DND-41 (cell line): ENCODE data around the gene ABCG4.

Experiments used
- ATAC-seq: fragments of 200-7000 bp; cut with Tn5 transposase; 3 replicates; pipeline ENCODE4 v1.9.1; 2021; ENCODE audit warnings: low read depth; ENCODE audit not compliant: insufficient read depth
- DNase-seq: peaks from one replicate; pipeline ENCODE4 v3.0.0-alpha.2; 2020
- H2AFZ ChIP-seq: 2 replicates; pipeline ENCODE4 v1.6.0; 2012; ENCODE audit warnings: low read depth, low read length
- H3K27ac ChIP-seq: 2 replicates; pipeline ENCODE4 v1.5.1; 2012; ENCODE audit warnings: low read length, inconsistent platforms
- H3K27me3 ChIP-seq: fragments of 200-600 bp; sonication (generic); 2 replicates; pipeline ENCODE4 v1.6.0; 2012; ENCODE audit warnings: low read length, mild to moderate bottlenecking, inconsistent platforms; ENCODE audit not compliant: insufficient read depth, poor library complexity
- H3K36me3 ChIP-seq: 2 replicates; pipeline ENCODE4 v1.5.1; 2012; ENCODE audit warnings: low read length, inconsistent platforms; ENCODE audit not compliant: insufficient read depth
- H3K4me1 ChIP-seq: 2 replicates; pipeline ENCODE4 v1.5.1; 2012; ENCODE audit warnings: mild to moderate bottlenecking, low read length; ENCODE audit not compliant: insufficient read depth
- H3K4me2 ChIP-seq: 2 replicates; pipeline ENCODE4 v1.6.0; 2012; ENCODE audit warnings: mild to moderate bottlenecking, moderate library complexity, low read length, inconsistent platforms; ENCODE audit not compliant: insufficient read depth
- H3K4me3 ChIP-seq, 2 experiments: fragments of 200-600 bp in 1 of 2; shearing (Covaris generic) in 1 of 2; 2 replicates each; pipeline ENCODE4 v1.5.1; 2012 to 2016; ENCODE audit warnings: inconsistent platforms in 2 of 2, low read length in 2 of 2, mild to moderate bottlenecking in 2 of 2, low read depth in 1 of 2, moderate library complexity in 1 of 2
- H3K79me2 ChIP-seq: 2 replicates; pipeline ENCODE4 v1.6.0; 2012; ENCODE audit warnings: low read length, inconsistent platforms; ENCODE audit not compliant: insufficient read depth
- H3K9ac ChIP-seq: 2 replicates; pipeline ENCODE4 v1.6.0; 2012; ENCODE audit warnings: low read depth, mild to moderate bottlenecking, inconsistent platforms, low read length, moderate library complexity
- H3K9me3 ChIP-seq: 2 replicates; pipeline ENCODE4 v1.5.1; 2012; ENCODE audit warnings: low read length, moderate library complexity, mild to moderate bottlenecking, inconsistent platforms; ENCODE audit not compliant: insufficient read depth, severe bottlenecking
- H4K20me1 ChIP-seq: 2 replicates; pipeline ENCODE4 v1.6.0; 2012; ENCODE audit warnings: low read length; ENCODE audit not compliant: insufficient read depth
- CTCF ChIP-seq: IDR thresholded peaks from 2 replicates; pipeline ENCODE4 v1.5.1; 2012; ENCODE audit warnings: borderline replicate concordance, low read length, moderate library complexity, mild to moderate bottlenecking; ENCODE audit not compliant: poor library complexity, severe bottlenecking; ENCODE audit errors: extremely low read depth
- EZH2 ChIP-seq: IDR thresholded peaks from 3 replicates; pipeline ENCODE4 v1.6.1; 2012; ENCODE audit warnings: borderline replicate concordance, low read depth, mild to moderate bottlenecking, moderate library complexity, low read length, inconsistent platforms; ENCODE audit not compliant: severe bottlenecking

Gene ABCG4

GRCh38 chr11:119178166-119178680 is 29.4 kb downstream of the ABCG4 start:
- no peak for TF ChIP-seq EZH2
- TF ChIP-seq CTCF, result no peak
- peaks cover 4% of the 10 kb centered on the region for H3K36me3 ChIP-seq
- H4K20me1 ChIP-seq, result no peaks in the 10 kb centered on the region
- peaks cover 5% of the 10 kb centered on the region; the same call in 1 of the 2 replicates for H3K4me1 ChIP-seq
- no peak for DNase-seq
- no peaks in the 10 kb centered on the region for H3K9me3 ChIP-seq
- H3K4me3 ChIP-seq, result no peak overlapping the region
- H3K27me3 ChIP-seq, result no peaks in the 10 kb centered on the region
- H3K4me2 ChIP-seq, result no peak overlapping the region
- H3K9ac ChIP-seq, result no peak overlapping the region
- no peak overlapping the region for H2AFZ ChIP-seq
- H3K79me2 ChIP-seq, result no peaks in the 10 kb centered on the region
- no peak for ATAC-seq
- H3K27ac ChIP-seq, result 0 out of 2 replicates have a peak overlapping the region, but pooled peaks have one; percentile 32

GRCh38 chr11:119179342-119179741 is 30.5 kb downstream of the ABCG4 start:
- no peak for TF ChIP-seq EZH2
- TF ChIP-seq CTCF, result no peak
- ATAC-seq, result no peak

DNA sequence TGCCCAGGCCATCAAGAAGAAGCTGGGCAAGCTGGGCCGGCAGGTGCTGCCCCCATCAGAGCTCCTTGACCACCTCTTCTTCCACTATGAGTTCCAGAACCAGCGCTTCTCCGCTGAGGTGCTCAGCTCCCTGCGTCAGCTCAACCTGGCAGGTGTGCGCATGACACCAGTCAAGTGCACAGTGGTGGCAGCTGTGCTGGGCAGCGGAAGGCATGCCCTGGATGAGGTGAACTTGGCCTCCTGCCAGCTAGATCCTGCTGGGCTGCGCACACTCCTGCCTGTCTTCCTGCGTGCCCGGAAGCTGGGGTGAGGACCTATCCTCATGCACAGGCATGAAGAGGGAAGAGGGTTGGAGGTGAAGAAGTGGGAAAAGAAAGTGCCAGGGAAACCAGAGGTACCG is 31.1 kb downstream of the ABCG4 start:
- Histone ChIP-seq H3K9me3 (no peaks in the 10 kb centered on the region), H3K4me1 (peaks cover 5% of the 10 kb centered on the region; the same call in 1 of the 2 replicates), H4K20me1 (no peaks in the 10 kb centered on the region), H3K4me2 (no peak overlapping the region), H3K4me3 (no peak overlapping the region), H3K9ac (no peak overlapping the region), H2AFZ (no peak overlapping the region), H3K27ac (no peak overlapping the region), H3K79me2 (no peaks in the 10 kb centered on the region), H3K27me3 (no peaks in the 10 kb centered on the region), H3K36me3 (peaks cover 4% of the 10 kb centered on the region)
- DNase-seq (no peak), ATAC-seq (no peak)
- no peak for TF ChIP-seq CTCF
- no peak for TF ChIP-seq EZH2

More at GRCh38 chr11:119179342-119179741, 30.5 kb downstream of the ABCG4 start:
- H4K20me1 ChIP-seq, result no peaks in the 10 kb centered on the region
- no peak overlapping the region for H3K9ac ChIP-seq
- H3K36me3 ChIP-seq, result peaks cover 4% of the 10 kb centered on the region
- DNase-seq, result no peak
- no peaks in the 10 kb centered on the region for H3K79me2 ChIP-seq
- H3K9me3 ChIP-seq, result no peaks in the 10 kb centered on the region
- H3K4me2 ChIP-seq, result no peak overlapping the region
- no peak overlapping the region for H2AFZ ChIP-seq
- no peak overlapping the region for H3K27ac ChIP-seq
- no peak overlapping the region for H3K4me3 ChIP-seq
- H3K4me1 ChIP-seq, result peaks cover 5% of the 10 kb centered on the region; the same call in 1 of the 2 replicates
- H3K27me3 ChIP-seq, result no peaks in the 10 kb centered on the region
